NCI-H2029 (cell line): ENCODE results near the gene MCOLN1.

ENCODE experiments used
- DNase-seq: peaks from one replicate; lab custom pipeline; 2025; lab: John Stamatoyannopoulos, UW

MCOLN1 gene

DNA sequence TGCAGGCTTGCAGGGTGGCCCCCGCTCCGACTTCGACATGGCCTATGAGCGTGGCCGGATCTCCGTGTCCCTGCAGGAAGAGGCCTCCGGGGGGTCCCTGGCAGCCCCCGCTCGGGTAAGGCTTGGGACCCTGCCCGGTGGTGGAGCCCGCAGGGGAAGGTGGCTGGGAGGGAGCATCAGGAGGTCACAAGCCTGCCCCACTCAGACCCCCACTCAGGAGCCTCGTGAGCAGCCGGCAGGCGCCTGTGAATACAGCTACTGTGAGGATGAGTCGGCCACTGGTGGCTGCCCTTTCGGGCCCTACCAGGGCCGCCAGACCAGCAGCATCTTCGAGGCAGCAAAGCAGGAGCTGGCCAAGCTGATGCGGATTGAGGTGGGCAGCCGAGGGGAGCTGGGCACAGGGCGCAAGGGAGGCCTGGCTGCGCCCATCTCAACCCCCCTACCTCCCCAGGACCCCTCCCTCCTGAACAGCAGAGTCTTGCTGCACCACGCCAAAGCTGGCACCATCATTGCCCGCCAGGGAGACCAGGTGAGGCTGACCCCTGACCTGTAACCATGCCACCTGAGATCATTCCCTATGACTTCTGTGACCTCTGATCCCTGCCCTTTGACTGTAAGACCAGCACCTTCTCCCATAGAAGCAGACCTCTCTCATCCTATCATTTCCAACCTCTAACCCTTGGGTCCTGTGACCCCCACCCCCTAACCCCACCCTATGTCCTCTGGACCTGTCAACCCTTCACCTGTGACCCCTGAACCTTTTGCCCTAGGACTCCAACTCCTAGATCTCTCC, 20.3 kb downstream of the MCOLN1 start:
- no peak for DNase-seq

DNA sequence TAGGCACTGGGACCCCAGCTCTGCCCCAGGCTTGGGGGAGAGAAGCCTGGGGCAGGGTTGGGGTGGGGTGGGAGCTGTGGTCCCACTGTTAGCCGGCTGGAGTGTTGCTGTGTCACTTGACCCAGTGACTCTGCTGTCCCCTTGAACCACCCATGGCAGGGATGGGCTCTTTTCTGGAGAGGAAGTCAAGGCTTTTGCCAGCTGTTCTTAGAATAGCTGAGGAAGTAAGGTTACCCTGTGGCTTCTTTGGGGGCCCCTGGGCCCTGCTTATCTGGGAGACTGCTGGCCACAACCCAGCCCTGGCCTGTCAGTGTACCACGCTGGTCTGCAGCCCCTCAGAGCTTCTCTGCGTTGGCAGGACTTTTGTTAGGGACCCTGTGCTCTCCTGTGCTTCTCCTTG, 22.2 kb downstream of the MCOLN1 start:
- no peak for DNase-seq

DNA sequence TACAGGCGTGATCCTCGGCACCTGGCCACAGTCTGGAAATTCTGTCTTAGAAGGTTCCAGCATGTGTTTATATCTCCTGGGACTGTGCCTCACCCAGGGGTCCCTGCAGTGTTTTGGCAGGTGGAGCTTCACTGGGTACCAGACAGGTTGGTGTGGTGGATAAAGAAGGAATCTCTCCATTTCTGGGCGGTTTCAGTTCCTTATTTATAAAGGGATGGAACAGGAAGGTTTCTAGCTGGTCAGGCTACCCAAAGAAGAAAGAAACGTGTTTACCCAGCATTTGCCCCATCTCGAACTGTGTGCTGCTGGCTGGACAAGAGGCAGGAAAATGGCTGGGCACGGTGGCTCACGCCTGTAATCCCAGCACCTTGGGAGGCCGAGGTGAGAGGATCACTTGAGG, 22.9 kb downstream of the MCOLN1 start:
- no peak for DNase-seq

DNA sequence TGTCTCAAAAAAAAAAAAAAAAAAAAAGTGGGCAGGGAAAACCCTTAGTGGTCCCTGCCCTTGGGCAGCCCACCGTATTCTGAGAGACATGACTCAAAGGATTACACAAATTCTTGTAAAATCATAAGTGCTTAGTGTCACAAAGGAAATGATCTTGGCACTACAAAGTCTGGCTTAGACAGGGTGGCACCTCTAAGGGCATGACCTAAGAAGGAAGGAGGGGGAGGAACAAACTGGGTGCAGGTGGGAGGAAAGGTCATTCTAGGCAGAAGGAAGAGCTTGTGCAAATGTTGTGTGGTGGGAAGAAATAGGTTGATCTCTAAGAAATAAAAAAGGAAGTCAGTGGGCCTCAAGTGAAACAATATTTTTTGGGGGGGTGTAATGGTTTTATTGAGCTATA, 23.5 kb downstream of the MCOLN1 start:
- no peak for DNase-seq

- DNase-seq, result no peak
Observed at GRCh38 chr19:7547159-7547558, 24.7 kb downstream of the MCOLN1 start.

DNA sequence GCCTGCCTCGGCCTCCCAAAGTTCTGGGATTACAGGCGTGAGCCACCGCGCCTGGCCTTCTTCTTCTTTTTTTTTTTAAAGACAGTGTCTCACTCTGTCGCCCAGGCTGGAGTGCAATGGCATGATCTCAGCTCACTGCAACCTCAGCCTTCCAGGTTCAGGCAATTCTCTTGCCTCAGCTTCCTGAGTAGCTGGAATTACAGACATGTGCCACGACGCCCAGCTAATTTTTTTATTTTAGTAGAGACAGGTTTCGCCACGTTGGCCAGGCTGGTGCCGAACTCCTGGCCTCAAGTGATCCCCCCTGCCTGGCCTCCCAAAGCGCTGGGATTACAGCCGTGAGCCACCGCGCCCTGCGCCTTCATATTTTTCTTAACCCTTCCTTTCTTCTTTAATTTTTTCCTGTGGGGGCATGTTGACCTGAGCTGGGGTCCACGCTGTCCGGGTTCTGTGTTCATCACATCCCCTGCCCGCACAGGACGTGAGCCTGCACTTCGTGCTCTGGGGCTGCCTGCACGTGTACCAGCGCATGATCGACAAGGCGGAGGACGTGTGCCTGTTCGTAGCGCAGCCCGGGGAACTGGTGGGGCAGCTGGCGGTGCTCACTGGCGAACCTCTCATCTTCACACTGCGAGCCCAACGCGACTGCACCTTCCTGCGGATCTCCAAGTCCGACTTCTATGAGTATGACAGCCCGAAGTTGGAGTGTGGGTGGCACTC, 27.2 kb downstream of the MCOLN1 start:
- DNase-seq, result no peak

GRCh38 chr19:7550169-7550770, 27.8 kb downstream of the MCOLN1 start:
- DNase-seq, result no peak

DNA sequence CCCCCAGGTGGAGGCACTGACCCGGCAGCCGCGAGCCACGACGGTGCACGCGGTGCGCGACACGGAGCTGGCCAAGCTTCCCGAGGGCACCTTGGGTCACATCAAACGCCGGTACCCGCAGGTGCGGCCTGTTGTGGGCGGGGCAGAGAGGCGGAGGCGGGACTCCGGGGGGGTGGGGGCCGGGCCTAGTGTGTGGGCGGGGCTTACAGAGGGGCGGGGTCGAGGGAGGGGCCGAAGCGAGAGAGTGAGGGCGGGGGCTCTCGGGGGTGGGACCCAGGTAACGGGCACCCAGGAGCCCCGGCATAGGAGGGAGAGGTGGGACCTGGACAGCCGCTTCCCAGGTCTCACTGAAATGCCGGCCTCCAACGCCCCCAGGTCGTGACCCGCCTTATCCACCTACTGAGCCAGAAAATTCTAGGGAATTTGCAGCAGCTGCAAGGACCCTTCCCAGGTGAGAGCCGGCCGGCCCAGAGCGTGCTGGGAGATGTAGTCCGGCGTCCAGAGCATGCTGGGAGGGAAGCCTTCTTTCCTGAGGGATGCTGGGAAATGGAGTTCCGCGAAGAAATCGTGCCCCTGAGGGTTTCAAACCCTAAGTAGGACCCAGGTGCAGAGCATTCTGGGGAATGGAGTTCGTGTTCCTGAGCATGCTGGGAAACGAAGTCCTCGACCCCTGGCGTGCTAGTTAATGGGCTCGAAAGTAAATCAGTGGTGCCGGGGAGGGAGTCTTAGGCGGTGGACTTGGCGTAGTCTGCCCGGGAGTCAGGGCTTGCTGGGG, 28.8 kb downstream of the MCOLN1 start:
- peak; percentile 81 for DNase-seq

DNA sequence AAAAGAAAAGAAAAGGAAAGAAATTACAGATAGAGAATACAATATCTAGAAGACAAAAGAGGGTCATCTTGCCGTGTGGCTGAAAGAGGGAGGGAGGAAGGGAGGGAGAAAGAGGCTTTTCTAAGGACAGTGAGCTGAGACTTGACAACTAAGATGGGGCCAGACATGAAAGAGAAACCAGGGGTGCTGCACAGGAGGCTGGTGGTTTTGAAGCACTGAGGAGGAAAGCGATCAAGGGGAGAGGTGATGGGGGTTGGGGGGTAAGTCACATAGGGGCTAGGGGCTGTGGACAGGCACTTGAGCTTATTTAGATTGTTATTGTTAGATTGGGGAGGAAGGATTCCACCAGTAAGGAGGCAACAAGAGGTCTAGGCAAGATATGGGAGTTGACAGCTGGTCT, 30.4 kb downstream of the MCOLN1 start:
- no peak for DNase-seq

DNA sequence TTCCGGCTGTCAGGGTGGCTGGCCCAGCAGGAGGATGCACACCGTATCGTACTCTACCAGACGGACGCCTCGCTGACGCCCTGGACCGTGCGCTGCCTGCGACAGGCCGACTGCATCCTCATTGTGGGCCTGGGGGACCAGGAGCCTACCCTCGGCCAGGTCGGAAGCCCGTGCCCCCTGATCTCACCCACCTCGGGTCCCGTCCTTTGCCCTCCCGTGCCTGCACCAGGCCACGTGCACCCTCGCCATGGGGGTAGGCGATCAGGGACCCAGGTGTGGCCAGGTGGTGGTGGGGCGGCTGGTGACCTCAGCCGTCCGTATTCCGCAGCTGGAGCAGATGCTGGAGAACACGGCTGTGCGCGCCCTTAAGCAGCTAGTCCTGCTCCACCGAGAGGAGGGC, 32.1 kb downstream of the MCOLN1 start:
- no peak for DNase-seq

DNA sequence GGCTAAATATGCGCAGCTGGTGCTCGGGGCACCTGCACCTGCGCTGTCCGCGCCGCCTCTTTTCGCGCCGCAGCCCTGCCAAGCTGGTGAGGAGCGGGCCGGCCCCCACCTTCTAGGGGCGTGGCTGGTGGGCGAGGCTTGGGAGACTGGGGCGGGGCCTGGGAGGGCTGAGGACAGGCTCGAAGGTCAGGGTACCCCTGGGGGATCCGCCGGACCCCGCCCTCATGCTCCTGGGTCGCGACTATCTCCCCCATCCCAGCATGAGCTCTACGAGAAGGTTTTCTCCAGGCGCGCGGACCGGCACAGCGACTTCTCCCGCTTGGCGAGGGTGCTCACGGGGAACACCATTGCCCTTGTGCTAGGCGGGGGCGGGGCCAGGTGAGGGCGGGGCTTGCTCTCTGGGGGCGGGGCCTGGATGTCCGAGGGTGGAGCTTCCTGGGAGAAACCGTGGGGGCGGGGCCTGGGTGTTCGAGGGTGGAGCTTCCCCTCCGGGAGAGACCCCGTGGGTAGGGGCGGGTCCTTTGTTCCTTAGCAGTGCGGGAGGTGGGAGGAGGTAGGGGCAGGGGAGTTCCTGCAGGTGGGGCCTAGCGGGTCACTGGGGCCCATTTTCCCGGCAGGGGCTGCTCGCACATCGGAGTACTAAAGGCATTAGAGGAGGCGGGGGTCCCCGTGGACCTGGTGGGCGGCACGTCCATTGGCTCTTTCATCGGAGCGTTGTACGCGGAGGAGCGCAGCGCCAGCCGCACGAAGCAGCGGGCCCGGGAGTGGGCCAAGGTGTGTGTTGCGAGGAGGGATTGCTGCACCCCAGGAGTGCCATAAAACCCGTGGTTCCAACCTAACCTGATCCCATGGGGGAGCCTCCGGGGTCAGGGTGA, 32.8 kb downstream of the MCOLN1 start:
- DNase-seq, result no peak

DNA sequence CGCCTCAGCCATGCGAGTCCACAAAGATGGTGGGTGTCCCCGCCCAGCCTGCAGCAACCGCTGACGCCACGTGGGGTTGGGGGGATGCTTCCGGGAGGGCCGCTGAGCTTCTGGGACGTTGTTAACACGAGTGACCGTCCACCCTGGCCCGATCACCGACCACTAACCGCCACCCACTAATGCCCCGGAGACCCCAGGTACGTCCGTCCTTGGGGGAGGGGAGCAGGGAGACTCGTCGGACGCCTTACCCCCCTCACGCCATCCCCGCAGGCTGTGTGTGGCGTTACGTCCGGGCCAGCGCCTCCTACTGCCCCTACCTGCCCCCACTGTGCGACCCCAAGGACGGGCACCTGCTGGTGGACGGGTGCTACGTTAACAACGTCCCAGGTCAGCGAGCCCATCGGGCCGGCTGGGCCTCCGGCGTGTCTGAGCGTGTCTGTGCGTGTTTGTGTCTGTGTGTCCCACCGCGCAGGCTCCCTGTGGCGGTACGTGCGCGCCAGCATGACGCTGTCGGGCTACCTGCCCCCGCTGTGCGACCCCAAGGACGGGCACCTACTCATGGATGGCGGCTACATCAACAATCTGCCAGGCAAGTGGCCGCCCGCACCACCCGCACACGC, 34.4 kb downstream of the MCOLN1 start:
- DNase-seq, result no peak

- no peak for DNase-seq
Observed at GRCh38 chr19:7558667-7559066, 36.2 kb downstream of the MCOLN1 start.

GRCh38 chr19:7559102-7559501, 36.7 kb downstream of the MCOLN1 start:
- no peak for DNase-seq

DNA sequence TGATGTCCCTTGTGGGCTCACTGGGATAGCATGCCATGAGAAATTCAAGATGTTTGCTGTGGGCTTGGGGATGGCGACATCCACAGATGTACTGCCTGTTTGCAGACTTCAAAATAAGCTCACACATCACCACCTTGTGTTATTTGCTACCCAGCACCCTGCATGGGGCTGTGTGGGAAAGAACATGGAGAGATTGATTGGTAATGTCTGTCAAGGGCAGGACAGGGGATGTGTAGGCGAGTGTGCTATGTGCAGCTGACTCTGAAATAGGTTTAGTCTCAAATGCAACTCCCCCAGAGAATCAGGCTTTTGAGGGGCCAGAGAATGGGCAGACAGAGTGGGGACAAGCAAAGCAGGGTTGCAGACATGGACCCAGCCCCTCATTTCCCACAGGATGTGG, 37.8 kb downstream of the MCOLN1 start:
- no peak for DNase-seq

- no peak for DNase-seq
Observed at GRCh38 chr19:7561325-7561724, 38.9 kb downstream of the MCOLN1 start.

DNA sequence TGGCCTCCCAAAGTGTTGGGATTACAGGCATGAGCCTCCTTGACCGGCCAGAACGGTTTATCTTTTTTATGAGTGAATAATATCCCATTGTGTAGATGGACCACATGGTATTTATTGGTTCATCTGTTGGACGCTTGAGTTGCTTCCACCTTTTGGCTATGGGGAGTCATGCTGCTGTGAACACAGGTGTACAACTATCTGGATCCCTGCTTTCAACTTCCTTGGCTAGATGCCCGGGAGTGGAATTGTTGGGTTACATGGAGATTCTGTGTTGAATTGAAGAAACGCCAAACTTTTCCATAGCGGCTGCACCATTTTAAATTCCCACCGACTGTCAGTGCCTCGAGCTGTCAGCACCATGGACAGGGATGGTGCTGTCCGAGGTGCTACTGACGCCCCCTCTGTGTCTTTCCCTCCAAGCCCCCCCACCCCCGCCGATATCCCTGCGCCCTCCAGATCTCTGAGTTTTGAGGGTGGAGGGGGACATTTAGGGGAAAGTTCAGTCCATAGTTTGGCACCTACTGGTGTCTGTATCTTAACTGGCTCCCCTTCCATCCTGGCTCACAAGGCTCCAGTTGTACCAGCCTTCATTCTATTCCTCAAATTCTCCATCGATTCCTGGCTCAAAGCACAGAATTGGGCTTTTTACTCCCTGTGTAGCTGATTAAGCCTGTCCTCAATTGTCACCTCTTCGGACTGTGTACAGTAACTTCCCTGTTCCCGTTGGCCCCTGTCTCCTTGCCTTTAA, 40.4 kb downstream of the MCOLN1 start:
- no peak for DNase-seq

- DNase-seq, result no peak
Observed at GRCh38 chr19:7564866-7565265, 42.4 kb downstream of the MCOLN1 start.

- DNase-seq, result no peak
Observed at GRCh38 chr19:7565332-7565731, 42.9 kb downstream of the MCOLN1 start.

- no peak for DNase-seq
Observed at GRCh38 chr19:7570761-7571160, 48.3 kb downstream of the MCOLN1 start.
